ENCODE data around the gene CST7.

DNA sequence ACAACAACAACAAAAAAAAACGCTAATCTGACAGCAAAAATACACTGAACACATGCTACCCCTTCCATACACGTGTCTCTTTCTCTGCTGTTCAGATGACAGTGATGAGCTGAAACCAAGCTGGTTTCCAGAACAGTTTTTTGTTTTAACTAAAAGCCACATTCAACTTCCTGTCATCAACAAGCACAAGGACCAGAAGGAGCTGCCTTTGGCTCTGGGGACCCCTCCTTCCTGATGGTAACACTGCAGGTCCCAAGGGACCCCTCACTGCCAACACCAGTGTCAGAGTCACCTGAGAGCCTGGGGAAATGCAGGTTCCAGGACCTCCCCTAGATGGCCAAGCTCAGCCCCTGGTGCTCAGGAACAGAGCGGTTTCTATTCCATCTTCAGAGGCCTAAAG lies 6.0 kb downstream of the CST7 start:
- TF ChIP-seq, protein P1, sequence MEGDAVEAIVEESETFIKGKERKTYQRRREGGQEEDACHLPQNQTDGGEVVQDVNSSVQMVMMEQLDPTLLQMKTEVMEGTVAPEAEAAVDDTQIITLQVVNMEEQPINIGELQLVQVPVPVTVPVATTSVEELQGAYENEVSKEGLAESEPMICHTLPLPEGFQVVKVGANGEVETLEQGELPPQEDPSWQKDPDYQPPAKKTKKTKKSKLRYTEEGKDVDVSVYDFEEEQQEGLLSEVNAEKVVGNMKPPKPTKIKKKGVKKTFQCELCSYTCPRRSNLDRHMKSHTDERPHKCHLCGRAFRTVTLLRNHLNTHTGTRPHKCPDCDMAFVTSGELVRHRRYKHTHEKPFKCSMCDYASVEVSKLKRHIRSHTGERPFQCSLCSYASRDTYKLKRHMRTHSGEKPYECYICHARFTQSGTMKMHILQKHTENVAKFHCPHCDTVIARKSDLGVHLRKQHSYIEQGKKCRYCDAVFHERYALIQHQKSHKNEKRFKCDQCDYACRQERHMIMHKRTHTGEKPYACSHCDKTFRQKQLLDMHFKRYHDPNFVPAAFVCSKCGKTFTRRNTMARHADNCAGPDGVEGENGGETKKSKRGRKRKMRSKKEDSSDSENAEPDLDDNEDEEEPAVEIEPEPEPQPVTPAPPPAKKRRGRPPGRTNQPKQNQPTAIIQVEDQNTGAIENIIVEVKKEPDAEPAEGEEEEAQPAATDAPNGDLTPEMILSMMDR (IDR thresholded peaks at IDR 0.05; ENCODE audit: low read depth, low read length), result no peak
- no peak for TF ChIP-seq POLR2A (IDR thresholded peaks at IDR 0.05; ENCODE audit: extremely low read depth, insufficient read length)

Data from NB4 (cell line).